Measurements from ENCODE around the gene DSCAML1.

GRCh38 chr11:117733316-117733715 is 63.7 kb downstream of the DSCAML1 start:
- no peak for TF ChIP-seq CTCF (IDR thresholded peaks at IDR 0.05; ENCODE audit: low read depth, low read length)
- TF ChIP-seq EZH2phosphoT487 (IDR thresholded peaks at IDR 0.05; ENCODE audit: low read depth) = no peak
